Endothelial cell of umbilical vein (primary cell): ENCODE measurements around the gene CDH23. TPM values are rescaled to one million over a fixed set of nuclear protein-coding genes. Genes with fewer than 3 reads are reported as not detected.

Source experiments
- BruUV-seq: library from RNA; stranded (reverse); fragments of 400-500 nt; replicated peaks from 2 replicates; lab custom pipeline; 2021; lab: Mats Ljungman, UMichigan
- CTCF ChIA-PET: fragments of 300-600, 350-600 bp; sonication (Branson Sonifier 250); formaldehyde crosslinking; loops from one replicate; lab custom pipeline; 2021; ENCODE audit warnings: antibody characterized with exemption, inconsistent platforms; lab: Charles Lee
- POLR2A ChIA-PET: fragments of 300-600, 350-600 bp; sonication (Branson Sonifier 250); formaldehyde crosslinking; loops from one replicate; lab custom pipeline; 2021; ENCODE audit warnings: antibody characterized with exemption, inconsistent platforms; lab: Charles Lee
- DNase-seq: peaks from one replicate; pipeline ENCODE4 v3.0.0-alpha.2; 2011; ENCODE audit warnings: low read depth, low spot score
- FAIRE-seq: peaks from 2 replicates; lab custom pipeline; 2011; peaks lifted over from hg19 to GRCh38; lab: Jason Lieb, UNC
- H2AFZ ChIP-seq: 2 replicates; pipeline ENCODE4 v1.6.0; 2012; ENCODE audit warnings: low read depth, low read length, control low read depth, inconsistent platforms
- H3K27ac ChIP-seq: 2 replicates; pipeline ENCODE4 v1.5.1; 2011; ENCODE audit warnings: low read depth, mild to moderate bottlenecking, control low read depth, low read length, moderate library complexity; ENCODE audit not compliant: insufficient read depth
- H3K27me3 ChIP-seq, 2 experiments: 2 replicates each; pipeline versions ENCODE4 v1.6.0 to v1.6.1; 2011; ENCODE audit warnings: low read length in 2 of 2, mixed read lengths in 1 of 2; ENCODE audit not compliant: control insufficient read depth in 2 of 2, insufficient read depth in 2 of 2
- H3K36me3 ChIP-seq, 2 experiments: 2 replicates in 1 of 2; 3 replicates in 1 of 2; pipeline ENCODE4 v1.5.1; 2011; ENCODE audit warnings: low read length in 2 of 2, mild to moderate bottlenecking in 1 of 2, moderate library complexity in 1 of 2; ENCODE audit not compliant: control insufficient read depth in 2 of 2, insufficient read depth in 2 of 2; ENCODE audit errors: extremely low read depth in 1 of 2
- H3K4me1 ChIP-seq: 3 replicates; pipeline ENCODE4 v1.5.1; 2011; ENCODE audit warnings: mild to moderate bottlenecking, low read length; ENCODE audit not compliant: control insufficient read depth, insufficient read depth; ENCODE audit errors: extremely low read depth
- H3K4me2 ChIP-seq: 2 replicates; pipeline ENCODE4 v1.6.1; 2011; ENCODE audit warnings: low read length, control low read depth, mixed read lengths; ENCODE audit not compliant: insufficient read depth
- H3K4me3 ChIP-seq, 3 experiments: fragments of 200-600 bp in 1 of 3; sonication (generic), shearing (Covaris generic) in 1 of 3; replicated peaks in 1 of 3; 2 replicates each; pipeline ENCODE4 v1.5.1; 2011 to 2016; ENCODE audit warnings: control low read depth in 3 of 3, low read length in 3 of 3, mild to moderate bottlenecking in 2 of 3, inconsistent platforms in 1 of 3, low read depth in 1 of 3, moderate library complexity in 1 of 3; ENCODE audit not compliant: insufficient read depth in 1 of 3
- H3K79me2 ChIP-seq: 2 replicates; pipeline ENCODE4 v1.6.0; 2012; ENCODE audit warnings: low read length, inconsistent platforms; ENCODE audit not compliant: control insufficient read depth, insufficient read depth
- H3K9ac ChIP-seq: replicated peaks from 2 replicates; pipeline ENCODE3; 2011; ENCODE audit warnings: low read length, control low read depth; ENCODE audit not compliant: insufficient read depth; ENCODE audit errors: extremely low read depth
- H3K9me1 ChIP-seq: replicated peaks from 3 replicates; pipeline ENCODE4 v1.6.0; 2011; ENCODE audit warnings: mild to moderate bottlenecking, low read length; ENCODE audit not compliant: control insufficient read depth, insufficient read depth; ENCODE audit errors: extremely low read depth
- H3K9me3 ChIP-seq: replicated peaks from 2 replicates; pipeline ENCODE4 v1.5.1; 2012; ENCODE audit warnings: low read length, inconsistent platforms; ENCODE audit not compliant: control insufficient read depth, insufficient read depth
- H4K20me1 ChIP-seq: replicated peaks from 2 replicates; pipeline ENCODE3; 2011; ENCODE audit warnings: mild to moderate bottlenecking, low read length; ENCODE audit not compliant: control insufficient read depth, insufficient read depth; ENCODE audit errors: extremely low read depth
- EZH2 ChIP-seq: IDR thresholded peaks from 2 replicates; pipeline ENCODE4 v1.6.1; 2012; ENCODE audit warnings: borderline replicate concordance, low read depth, mild to moderate bottlenecking, moderate library complexity, low read length, inconsistent platforms; ENCODE audit not compliant: severe bottlenecking
- FOS ChIP-seq: IDR thresholded peaks from 2 replicates; pipeline ENCODE4 v1.6.1; 2011; ENCODE audit warnings: mild to moderate bottlenecking, low read length, moderate library complexity, borderline replicate concordance; ENCODE audit not compliant: insufficient read depth
- GATA2 ChIP-seq: IDR thresholded peaks from 2 replicates; pipeline ENCODE4 v1.7.0; 2011; ENCODE audit warnings: low read depth, mild to moderate bottlenecking, moderate library complexity, mixed read lengths, low read length; ENCODE audit not compliant: insufficient read length, insufficient read depth
- JUN ChIP-seq: IDR thresholded peaks from 2 replicates; pipeline ENCODE4 v1.6.1; 2011; ENCODE audit warnings: borderline replicate concordance, low read depth; ENCODE audit not compliant: insufficient read length, insufficient read depth
- MYC ChIP-seq: IDR thresholded peaks from one replicate; pipeline ENCODE4 v1.6.1; 2011; ENCODE audit warnings: mild to moderate bottlenecking, low read depth, low read length
- POLR2A ChIP-seq: IDR thresholded peaks from 2 replicates; pipeline ENCODE4 v1.6.1; 2012; ENCODE audit warnings: low read depth, mild to moderate bottlenecking, control low read depth, low read length
- POLR2AphosphoS5 ChIP-seq: IDR thresholded peaks from 2 replicates; pipeline ENCODE4 v1.6.1; 2012; ENCODE audit warnings: low read depth, mild to moderate bottlenecking, control low read depth, low read length, moderate library complexity; ENCODE audit not compliant: insufficient read depth
- dilution Hi-C: fragments of 300-500 bp; cut with MboI; formaldehyde crosslinking; loops from one replicate; pipeline ENCODE4 v1.15.0; 2019; ENCODE audit warnings: low sequenced_read_pairs; ENCODE audit not compliant: extremely low pct_ligation_motif_present
- intact Hi-C: fragments of 100-400 bp; cut with micrococcal nuclease; formaldehyde crosslinking; loops from one replicate; pipeline ENCODE4 v1.10.0; 2022
- polyA plus RNA-seq, 4 experiments: library from polyadenylated mRNA; depleted of rRNA in 3 of 4; stranded (reverse) in 3 of 4; unstranded in 1 of 4; fragments of >200 nt; gene quantifications; 2 replicates each; pipeline versions ENCODE4 v1.2.1 to v1.2.3, GENCODE V29; 2011 to 2012; ENCODE audit warnings: missing spikeins in 1 of 4
- total RNA-seq: library from RNA; stranded (reverse); gene quantifications from 2 replicates; pipeline ENCODE4 v1.2.3, GENCODE V29; 2021
- TF ChIP-seq, protein P1 (sequence below), 2 donors: IDR thresholded peaks; 1 replicate in 1 of 2; 2 replicates in 1 of 2; pipeline ENCODE4 v1.5.1; 2011; ENCODE audit warnings: low read length in 2 of 2, mild to moderate bottlenecking in 2 of 2, moderate library complexity in 2 of 2, control low read depth in 1 of 2, inconsistent platforms in 1 of 2, low read depth in 1 of 2; ENCODE audit not compliant: insufficient read depth in 1 of 2; ENCODE audit errors: extremely low read depth in 1 of 2
- TF ChIP-seq, protein P2 (sequence below): IDR thresholded peaks from 2 replicates; pipeline ENCODE4 v1.6.1; 2011; ENCODE audit not compliant: insufficient read depth, insufficient read length

Gene CDH23
- total and polyA plus RNA-seq, 2 donors (not counting 3 experiments of a cell fraction or from before 2014, with no cell fraction given) = not detected

DNA sequence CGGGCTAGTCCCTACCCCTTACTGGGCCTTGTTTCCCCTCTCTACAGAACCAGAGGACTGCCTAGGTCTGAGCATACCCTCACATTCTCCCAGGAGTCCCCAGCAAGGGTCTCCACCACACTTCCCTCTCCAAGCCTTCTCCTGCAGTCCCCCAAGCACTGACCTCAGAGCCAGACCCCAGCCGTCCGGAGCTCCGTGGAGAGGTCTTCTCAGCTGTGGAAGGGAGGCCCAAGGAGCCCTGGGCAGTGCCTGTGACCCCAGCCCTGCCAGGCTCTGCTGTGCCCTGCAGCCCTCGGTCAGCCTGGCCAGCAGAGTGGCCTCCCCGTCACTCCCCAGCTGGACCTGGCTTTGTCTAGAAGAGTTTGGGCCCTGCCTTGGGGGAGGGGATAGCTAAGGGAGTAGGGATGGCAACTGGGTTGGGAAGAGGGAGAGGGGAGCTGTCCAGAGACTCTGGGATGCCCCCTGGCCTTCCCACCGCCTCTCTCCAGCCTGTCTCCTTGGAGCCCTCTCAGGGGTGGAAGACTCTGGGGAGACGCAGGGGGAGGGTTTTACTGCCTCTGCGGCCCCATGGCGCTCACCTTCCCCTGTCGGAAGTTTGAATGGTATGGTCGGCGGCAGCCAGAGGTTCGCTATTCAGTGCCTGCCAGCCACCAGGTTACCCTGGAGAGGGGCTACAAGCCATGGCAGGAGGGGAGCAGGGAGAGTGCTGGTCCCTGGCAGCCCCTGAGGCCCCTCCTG, 322.9 kb downstream of the CDH23 start, which contains the start of gene C10orf105:
TSS of gene C10orf105 (minus strand) at position 315 of the 738 bp plus-strand sequence. CDS start 3,441 bp downstream, outside the sequence.
- BruUV-seq = no TSS peak
- no peak within 1 kb of the TSS for H3K27ac ChIP-seq
- H2AFZ ChIP-seq = no peak within 1 kb of the TSS
- no peak within 1 kb of the TSS for H3K4me2 ChIP-seq
- H3K36me3 ChIP-seq = no peaks in the 10 kb centered on the region
- TF ChIP-seq EZH2 (no peak), POLR2AphosphoS5 (no peak), GATA2 (no peak), FOS (no peak), JUN (no peak), MYC (no peak), POLR2A (no peak)
- TF ChIP-seq, protein P1, sequence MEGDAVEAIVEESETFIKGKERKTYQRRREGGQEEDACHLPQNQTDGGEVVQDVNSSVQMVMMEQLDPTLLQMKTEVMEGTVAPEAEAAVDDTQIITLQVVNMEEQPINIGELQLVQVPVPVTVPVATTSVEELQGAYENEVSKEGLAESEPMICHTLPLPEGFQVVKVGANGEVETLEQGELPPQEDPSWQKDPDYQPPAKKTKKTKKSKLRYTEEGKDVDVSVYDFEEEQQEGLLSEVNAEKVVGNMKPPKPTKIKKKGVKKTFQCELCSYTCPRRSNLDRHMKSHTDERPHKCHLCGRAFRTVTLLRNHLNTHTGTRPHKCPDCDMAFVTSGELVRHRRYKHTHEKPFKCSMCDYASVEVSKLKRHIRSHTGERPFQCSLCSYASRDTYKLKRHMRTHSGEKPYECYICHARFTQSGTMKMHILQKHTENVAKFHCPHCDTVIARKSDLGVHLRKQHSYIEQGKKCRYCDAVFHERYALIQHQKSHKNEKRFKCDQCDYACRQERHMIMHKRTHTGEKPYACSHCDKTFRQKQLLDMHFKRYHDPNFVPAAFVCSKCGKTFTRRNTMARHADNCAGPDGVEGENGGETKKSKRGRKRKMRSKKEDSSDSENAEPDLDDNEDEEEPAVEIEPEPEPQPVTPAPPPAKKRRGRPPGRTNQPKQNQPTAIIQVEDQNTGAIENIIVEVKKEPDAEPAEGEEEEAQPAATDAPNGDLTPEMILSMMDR (IDR thresholded peaks at IDR 0.05; ENCODE audit: extremely low read depth in 1 of 2, insufficient read depth in 1 of 2, low read depth in 1 of 2, low read length in 2 of 2) = no peak
- TF ChIP-seq, protein P2, sequence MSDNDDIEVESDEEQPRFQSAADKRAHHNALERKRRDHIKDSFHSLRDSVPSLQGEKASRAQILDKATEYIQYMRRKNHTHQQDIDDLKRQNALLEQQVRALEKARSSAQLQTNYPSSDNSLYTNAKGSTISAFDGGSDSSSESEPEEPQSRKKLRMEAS = no peak
- H3K9me3 ChIP-seq = no peaks in the 10 kb centered on the region
- no peaks in the 10 kb centered on the region for H3K4me1 ChIP-seq
- H3K79me2 ChIP-seq = no peaks in the 10 kb centered on the region
- no peak for DNase-seq
- dilution Hi-C loops = no loop called here
- peaks cover 0 to 2% of the 10 kb centered on the region in 2 experiments for H3K27me3 ChIP-seq
- intact Hi-C loops = loop anchor here (10.0 kb wide), 1 partner anchor 175 kb away; no protein-coding TSS in a partner anchor
- POLR2A ChIA-PET = no interaction called here
- FAIRE-seq = no peak
- CTCF ChIA-PET = interaction anchor here (0.5 to 3.9 kb wide), 3 partner anchors 11 to 187 kb away, joined by 3 to 19 read pairs (median 6); no protein-coding TSS in a partner anchor
- no peak within 1 kb of the TSS for H3K9ac ChIP-seq
- H3K9me1 ChIP-seq = no peaks in the 10 kb centered on the region
- H4K20me1 ChIP-seq = no peaks in the 10 kb centered on the region
- H3K4me3 ChIP-seq = no peak within 1 kb of the TSS
